NCI-H128 (cell line): Measurements from ENCODE around the gene ROMO1.
"Not testable (repeated sequence)": the region's sequence is repeated elsewhere in the genome, so short reads cannot be mapped to it uniquely, and the experiment has no call there.

Experiments used
- DNase-seq: peaks from one replicate; lab custom pipeline; 2025; ENCODE audit not compliant: unreplicated experiment; lab: John Stamatoyannopoulos, UW

Gene ROMO1

GRCh38 chr20:35709259-35709658 is 10.1 kb downstream of the ROMO1 start:
- DNase-seq = no peak

GRCh38 chr20:35710039-35710438 is 10.8 kb downstream of the ROMO1 start:
- no peak for DNase-seq

- DNase-seq = no peak
These were observed 11.8 kb downstream of the ROMO1 start for GRCh38 chr20:35710884-35711587.

GRCh38 chr20:35711588-35712209 is 12.5 kb downstream of the ROMO1 start:
- DNase-seq = no peak

GRCh38 chr20:35713120-35713519 is 13.9 kb downstream of the ROMO1 start:
- not testable (repeated sequence) for DNase-seq

GRCh38 chr20:35714127-35714526 is 14.9 kb downstream of the ROMO1 start:
- no peak for DNase-seq

- no peak for DNase-seq
These were observed 16.4 kb downstream of the ROMO1 start for GRCh38 chr20:35715652-35716051.

- DNase-seq = no peak
These were observed 17.1 kb downstream of the ROMO1 start for GRCh38 chr20:35716330-35716729.

- DNase-seq = not testable (repeated sequence)
These were observed 19.1 kb downstream of the ROMO1 start for GRCh38 chr20:35718321-35718720.

GRCh38 chr20:35718972-35719635 is 19.9 kb downstream of the ROMO1 start:
- DNase-seq = no peak

GRCh38 chr20:35719717-35720116 is 20.5 kb downstream of the ROMO1 start:
- no peak for DNase-seq

GRCh38 chr20:35720165-35721123 is 21.2 kb downstream of the ROMO1 start:
- no peak for DNase-seq

GRCh38 chr20:35721219-35721618 is 22.0 kb downstream of the ROMO1 start:
- no peak for DNase-seq

- no peak for DNase-seq
These were observed 22.4 kb downstream of the ROMO1 start for GRCh38 chr20:35721621-35722020.

GRCh38 chr20:35723275-35723639 is 24.1 kb downstream of the ROMO1 start:
- not testable (repeated sequence) for DNase-seq

GRCh38 chr20:35723652-35724320 is 24.6 kb downstream of the ROMO1 start:
- not testable (repeated sequence) for DNase-seq

GRCh38 chr20:35724321-35725230 is 25.4 kb downstream of the ROMO1 start:
- no peak for DNase-seq

- DNase-seq = no peak
These were observed 27.9 kb downstream of the ROMO1 start for GRCh38 chr20:35726842-35727711.
